Activated CD8-positive, alpha-beta memory T cell treated with anti-CD3 and anti-CD28 coated beads, Interleukin-2, amount 10 ng/mL, durations not matched to agents 7 days and 5 days (primary cell): Measurements from ENCODE around the gene ZNF266. TPM values are rescaled to one million over a fixed set of nuclear protein-coding genes. Genes with fewer than 3 reads are reported as not detected.

Experiments
- ATAC-seq: fragments of 150-1000 bp; cut with Tn5 transposase; one replicate; pipeline ENCODE4 v1.10.0; 2021; ENCODE audit warnings: moderate library complexity
- CTCF ChIA-PET: fragments of 350-600 bp; sonication (Branson Sonifier 250); formaldehyde crosslinking; loops from one replicate; lab custom pipeline; 2021; ENCODE audit warnings: antibody characterized with exemption; lab: Charles Lee
- DNase-seq: peaks from one replicate; pipeline ENCODE4 v3.0.0-alpha.2; 2020
- H3K27ac Mint-ChIP-seq: one replicate; pipeline ENCODE4 v1.8.0; 2021; ENCODE audit warnings: mild to moderate bottlenecking, mixed read lengths
- H3K27me3 Mint-ChIP-seq: one replicate; pipeline ENCODE4 v1.8.0; 2021; ENCODE audit warnings: mixed read lengths
- H3K36me3 Mint-ChIP-seq: one replicate; pipeline ENCODE4 v1.8.0; 2021; ENCODE audit warnings: mild to moderate bottlenecking, mixed read lengths
- H3K4me1 Mint-ChIP-seq: one replicate; pipeline ENCODE4 v1.8.0; 2021; ENCODE audit warnings: mixed read lengths
- H3K4me3 Mint-ChIP-seq: one replicate; pipeline ENCODE4 v1.8.0; 2021; ENCODE audit warnings: mild to moderate bottlenecking, moderate library complexity, mixed read lengths
- H3K9me3 Mint-ChIP-seq: one replicate; pipeline ENCODE4 v1.8.0; 2022; ENCODE audit warnings: low read depth, mixed read lengths
- total RNA-seq, 2 experiments: library from RNA; stranded (reverse); gene quantifications; one replicate each; pipeline ENCODE4 v1.2.3, GENCODE V29; 2021

The ZNF266 gene
- total RNA-seq, 2 experiments from 2014 or later, result 34.1 to 48.3 TPM

DNA sequence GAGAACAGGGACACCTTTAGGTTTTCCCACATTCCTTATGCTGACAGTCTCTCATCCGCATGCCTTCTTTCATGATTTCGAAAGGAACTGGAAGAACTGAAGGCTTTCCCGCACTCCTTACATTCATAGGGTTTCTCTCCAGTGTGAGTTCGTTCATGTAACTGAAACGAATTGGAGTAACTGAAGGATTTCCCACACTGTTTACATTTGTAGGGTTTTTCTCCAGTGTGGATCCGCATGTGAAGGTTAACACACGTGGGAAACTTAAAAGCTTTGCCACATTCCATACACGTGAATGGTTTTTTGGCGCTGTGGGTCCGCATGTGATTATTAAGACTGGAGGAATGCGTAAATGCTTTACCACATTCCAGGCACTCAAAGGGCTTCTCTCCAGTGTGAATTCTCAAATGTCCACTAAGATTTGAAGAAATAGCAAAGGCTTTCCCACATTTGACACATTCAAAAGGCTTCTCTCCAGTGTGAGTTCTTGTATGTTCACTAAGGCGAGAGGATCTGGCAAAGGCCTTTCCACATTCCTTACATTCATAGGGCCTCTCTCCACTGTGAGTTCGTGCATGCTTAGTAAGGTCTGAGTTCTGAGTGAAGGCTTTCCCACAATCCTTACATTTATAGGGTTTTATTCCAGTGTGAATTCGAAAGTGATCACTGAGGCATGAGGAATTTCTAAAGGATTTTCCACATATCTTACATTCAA is 22.0 kb downstream of the ZNF266 start:
- H3K4me1 Mint-ChIP-seq, result no peaks in the 10 kb centered on the region
- no peak for ATAC-seq

DNA sequence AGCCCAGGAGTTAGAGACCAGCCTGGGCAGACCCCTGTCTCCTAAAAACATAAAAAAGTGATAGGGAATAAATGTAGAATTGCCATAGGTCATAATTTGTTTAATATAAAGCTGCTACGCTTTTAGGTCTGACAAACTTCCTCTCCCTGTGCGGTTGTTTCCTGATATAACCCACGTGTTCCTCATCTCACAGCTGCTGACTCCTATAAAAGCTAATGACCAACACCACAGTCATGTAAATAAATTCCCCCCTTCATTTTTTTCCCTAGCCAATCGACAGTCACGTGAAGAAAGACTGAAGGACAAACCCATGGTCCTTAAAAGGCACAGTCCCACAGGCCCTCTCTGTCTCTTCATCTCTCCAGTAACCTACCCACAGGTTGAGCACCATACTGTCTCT is 27.5 kb downstream of the ZNF266 start:
- peaks cover 15% of the 10 kb centered on the region for H3K4me1 Mint-ChIP-seq
- H3K27me3 Mint-ChIP-seq, result no peaks in the 10 kb centered on the region
- DNase-seq, result no peak
- CTCF ChIA-PET, result no interaction called here
- no peak for ATAC-seq
- H3K9me3 Mint-ChIP-seq, result peaks cover 35% of the 10 kb centered on the region
- H3K4me3 Mint-ChIP-seq, result peak overlapping the region; percentile 40
- H3K27ac Mint-ChIP-seq, result no peak overlapping the region
- H3K36me3 Mint-ChIP-seq, result peaks cover 43% of the 10 kb centered on the region

More for the DNA sequence above, 22.0 kb downstream of the ZNF266 start:
- H3K9me3 Mint-ChIP-seq, result peaks cover 50% of the 10 kb centered on the region
- no peaks in the 10 kb centered on the region for H3K27me3 Mint-ChIP-seq
- peaks cover 77% of the 10 kb centered on the region for H3K36me3 Mint-ChIP-seq
- H3K4me3 Mint-ChIP-seq, result no peak overlapping the region
- no peak for DNase-seq
- H3K27ac Mint-ChIP-seq, result no peak overlapping the region
- CTCF ChIA-PET, result no interaction called here

DNA sequence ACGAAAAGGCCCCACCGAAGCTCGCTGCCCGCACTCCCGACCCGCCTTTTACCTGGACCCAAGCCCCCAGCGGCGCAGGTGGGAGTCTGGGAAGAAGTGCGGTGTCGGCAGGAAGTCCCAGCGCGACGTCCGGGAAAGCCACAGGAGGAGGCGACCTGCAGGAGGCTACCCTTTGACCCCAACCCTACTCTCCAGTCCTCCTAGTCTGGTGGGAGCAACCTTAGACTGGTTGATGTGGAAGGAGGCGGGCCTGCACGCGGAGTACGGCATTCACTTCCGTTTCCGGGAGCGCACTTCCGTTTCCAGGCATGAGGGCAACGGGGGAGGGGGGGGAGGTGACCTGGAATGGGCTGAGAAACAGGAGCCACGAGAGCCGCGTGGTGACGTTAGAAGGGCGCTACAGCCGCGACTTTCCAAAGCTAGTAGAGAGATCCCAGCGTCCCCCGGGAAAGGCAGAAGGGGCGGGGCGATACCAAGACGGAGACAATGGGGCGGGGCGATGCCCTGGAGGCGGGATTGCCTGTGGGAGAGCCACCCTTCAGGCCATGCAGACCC is 28.5 kb downstream of the ZNF266 start:
- CTCF ChIA-PET, result no interaction called here
- Mint-ChIP-seq H3K4me3 (peak overlapping the region; percentile 72), H3K27me3 (no peaks in the 10 kb centered on the region), H3K27ac (peak overlapping the region; percentile 63), H3K36me3 (peaks cover 34% of the 10 kb centered on the region), H3K9me3 (peaks cover 29% of the 10 kb centered on the region), H3K4me1 (peaks cover 15% of the 10 kb centered on the region)
- DNase-seq (peak; percentile 63), ATAC-seq (peak; percentile 58)

DNA sequence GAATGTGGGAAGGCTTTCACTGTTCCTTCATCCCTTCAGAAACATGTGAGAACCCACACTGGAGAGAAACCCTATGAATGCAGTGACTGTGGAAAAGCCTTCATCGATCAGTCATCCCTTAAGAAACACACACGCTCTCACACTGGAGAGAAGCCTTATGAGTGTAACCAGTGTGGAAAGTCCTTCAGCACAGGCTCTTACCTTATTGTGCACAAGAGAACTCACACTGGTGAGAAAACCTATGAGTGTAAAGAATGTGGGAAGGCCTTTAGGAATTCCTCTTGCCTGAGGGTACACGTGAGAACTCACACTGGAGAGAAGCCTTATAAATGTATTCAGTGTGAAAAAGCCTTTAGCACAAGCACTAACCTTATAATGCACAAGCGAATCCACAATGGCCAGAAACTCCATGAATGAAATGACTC is 54.0 kb downstream of the ZNF266 start:
- no peaks in the 10 kb centered on the region for H3K27me3 Mint-ChIP-seq
- CTCF ChIA-PET, result no interaction called here
- no peak overlapping the region for H3K27ac Mint-ChIP-seq
- H3K36me3 Mint-ChIP-seq, result peaks cover 46% of the 10 kb centered on the region
- DNase-seq (no peak), ATAC-seq (no peak)
- H3K4me3 Mint-ChIP-seq, result no peak overlapping the region
- H3K4me1 Mint-ChIP-seq, result no peaks in the 10 kb centered on the region
- H3K9me3 Mint-ChIP-seq, result peaks cover 54% of the 10 kb centered on the region

DNA sequence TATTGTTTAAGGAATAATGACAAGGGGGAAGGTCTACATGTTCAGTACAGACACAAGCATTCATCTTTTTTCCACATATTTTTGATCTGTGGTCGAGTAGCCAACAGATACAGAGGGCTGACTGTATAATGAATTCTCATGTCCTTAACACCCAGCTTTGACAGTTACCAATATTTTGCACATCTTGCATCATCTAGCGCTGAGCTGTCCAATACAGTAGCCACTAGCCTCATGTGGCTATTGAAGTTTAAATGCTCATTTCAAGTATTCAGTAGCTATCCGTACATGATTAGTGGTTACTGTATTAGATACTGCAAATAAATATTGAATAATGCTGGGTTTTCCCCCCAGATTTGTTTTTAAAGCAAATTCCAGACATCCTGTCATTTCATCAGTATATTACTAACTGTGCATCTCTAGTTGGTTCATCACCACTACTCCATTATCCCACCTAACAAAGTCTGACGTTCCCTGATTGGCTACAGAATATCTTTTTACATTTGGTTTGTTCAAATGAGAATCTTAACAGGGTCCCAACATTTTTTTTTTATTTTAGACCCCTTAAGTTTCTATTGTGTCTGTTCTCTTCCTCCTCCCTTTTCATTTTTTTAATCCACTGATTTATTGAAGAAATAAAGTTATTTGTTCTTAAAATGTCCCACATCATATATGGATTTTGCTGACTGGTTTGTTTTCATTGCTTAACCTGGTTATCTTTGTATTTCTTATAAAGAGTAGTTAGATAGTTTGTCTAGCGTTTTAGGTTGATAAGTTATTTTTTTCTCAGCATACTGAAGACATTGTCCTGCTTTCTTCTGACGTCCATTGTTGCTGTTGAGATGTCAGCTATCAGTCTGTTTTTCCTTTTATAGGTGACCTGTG is 64.4 kb downstream of the ZNF266 start:
- Mint-ChIP-seq H3K36me3 (peaks cover 6% of the 10 kb centered on the region), H3K9me3 (peaks cover 25% of the 10 kb centered on the region), H3K4me1 (no peaks in the 10 kb centered on the region), H3K4me3 (no peak overlapping the region), H3K27ac (no peak overlapping the region), H3K27me3 (no peaks in the 10 kb centered on the region)
- CTCF ChIA-PET, result interaction anchor here (0.6 kb wide), 1 partner anchor 835 kb away, joined by 3 read pairs; no protein-coding TSS in a partner anchor
- ATAC-seq (no peak), DNase-seq (no peak)

DNA sequence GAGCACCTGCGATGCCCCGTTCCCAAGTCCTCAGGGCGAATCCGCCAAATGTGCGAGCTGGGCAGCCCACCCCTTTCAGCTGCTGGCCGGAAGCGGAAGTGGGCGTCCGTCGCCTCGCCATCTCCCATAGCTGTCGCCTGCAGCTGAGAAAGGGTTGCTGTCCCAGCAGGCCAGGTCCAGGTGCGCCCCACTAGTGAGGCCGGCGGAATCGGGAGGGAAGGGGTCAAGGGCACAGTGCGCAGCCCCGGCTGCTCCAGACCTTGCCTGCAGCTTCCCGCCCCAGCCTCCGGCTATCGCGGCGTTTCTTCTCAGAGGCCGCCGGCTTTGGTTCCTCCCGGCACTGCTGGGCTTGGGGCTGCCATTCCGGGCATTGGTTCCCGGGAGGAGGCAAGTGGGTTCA is 72.5 kb downstream of the ZNF266 start, which contains the start of gene ZNF177:
Gene ZNF177, plus strand, starts transcription at position 109 of the 400 bp plus-strand sequence. CDS start 15,299 bp downstream, outside the sequence.
- H3K27me3 Mint-ChIP-seq, result peaks cover 6% of the 10 kb centered on the region
- peaks cover 4% of the 10 kb centered on the region for H3K4me1 Mint-ChIP-seq
- CTCF ChIA-PET, result no interaction called here
- H3K27ac Mint-ChIP-seq, result no peak within 1 kb of the TSS
- peak within 1 kb of the TSS; percentile 27 for H3K4me3 Mint-ChIP-seq
- peaks cover 35% of the 10 kb centered on the region for H3K9me3 Mint-ChIP-seq
- DNase-seq (no peak), ATAC-seq (no peak)
- peaks cover 21% of the 10 kb centered on the region for H3K36me3 Mint-ChIP-seq

Other genes starting within 250 kb of the ZNF266 start
- not detected for gene OR7D4, start 216.0 kb downstream of the ZNF266 start, total RNA-seq
- gene OR7E24, start 184.6 kb downstream of the ZNF266 start, total RNA-seq, result not detected
- gene ZNF699, start 125.7 kb downstream of the ZNF266 start, total RNA-seq, result 1 to 10 TPM; 6.7 to 9.0 TPM
- gene ZNF559, start 111.4 kb downstream of the ZNF266 start, total RNA-seq, result 10 to 100 TPM; 10.9 to 14.9 TPM
- gene ZNF177, start 72.6 kb downstream of the ZNF266 start, total RNA-seq, result 1 to 10 TPM; 1.1 to 1.2 TPM
- not detected for gene ZNF560, start 63.0 kb upstream of the ZNF266 start, total RNA-seq
- 10 to 100 TPM; 12.7 to 13.9 TPM for gene ZNF426, start 103.1 kb upstream of the ZNF266 start, total RNA-seq
- 10 to 100 TPM; 53.9 to 55.7 TPM for gene ZNF121, start 148.9 kb upstream of the ZNF266 start, total RNA-seq
- gene ZNF561, start 185.7 kb upstream of the ZNF266 start, total RNA-seq, result 10 to 100 TPM; 23.0 to 30.8 TPM
- gene ZNF562, start 239.5 kb upstream of the ZNF266 start, total RNA-seq, result 10 to 100 TPM; 25.9 to 26.7 TPM